ENCODE results near the gene NEURL1B. TPM values are rescaled to one million over a fixed set of nuclear protein-coding genes. Genes with fewer than 3 reads are reported as not detected.

Gene NEURL1B
- total RNA-seq, 1 donor from 2014 or later, result 0.05 TPM

DNA sequence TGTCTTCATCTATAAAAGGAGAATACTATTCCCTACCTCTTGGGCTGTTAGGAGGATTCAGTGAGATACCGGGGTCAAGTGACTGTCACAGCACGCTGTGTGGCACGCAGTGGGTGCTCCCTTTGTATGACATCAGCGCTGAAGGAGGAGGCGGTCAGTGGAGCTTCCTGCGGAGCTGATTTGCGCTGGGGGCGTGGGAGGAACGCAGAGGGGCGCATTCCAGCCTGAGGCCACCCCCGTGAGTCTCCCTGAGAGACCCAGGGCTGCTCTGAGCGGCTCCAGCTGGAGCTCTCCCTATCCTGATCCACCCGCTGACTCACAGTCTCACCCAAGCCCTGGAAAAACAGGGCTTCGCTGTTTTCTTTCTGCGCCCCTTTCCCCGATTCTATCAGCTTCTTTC is 24.3 kb upstream of the NEURL1B start:
- DNase-seq (ENCODE audit: low spot score), result no peak
- H3K9me3 Mint-ChIP-seq, result no peaks in the 10 kb centered on the region
- no peak overlapping the region for H3K4me3 Mint-ChIP-seq
- intact Hi-C loops (cut with micrococcal nuclease), result no loop called here
- H3K27ac Mint-ChIP-seq, result no peak overlapping the region
- no peaks in the 10 kb centered on the region for H3K36me3 Mint-ChIP-seq (ENCODE audit: low read depth)
- H3K27me3 Mint-ChIP-seq (ENCODE audit: insufficient read depth), result peaks cover 4% of the 10 kb centered on the region
- H3K4me1 Mint-ChIP-seq (ENCODE audit: low read depth), result no peaks in the 10 kb centered on the region

- no peak for DNase-seq (ENCODE audit: low spot score)
- Mint-ChIP-seq H3K27me3 (ENCODE audit: insufficient read depth) (no peaks in the 10 kb centered on the region), H3K4me3 (no peak overlapping the region), H3K36me3 (ENCODE audit: low read depth) (no peaks in the 10 kb centered on the region), H3K9me3 (no peaks in the 10 kb centered on the region), H3K27ac (no peak overlapping the region), H3K4me1 (ENCODE audit: low read depth) (no peaks in the 10 kb centered on the region)
- intact Hi-C loops (cut with micrococcal nuclease), result no loop called here
Measured at GRCh38 chr5:172617817-172618216, 23.2 kb upstream of the NEURL1B start.

DNA sequence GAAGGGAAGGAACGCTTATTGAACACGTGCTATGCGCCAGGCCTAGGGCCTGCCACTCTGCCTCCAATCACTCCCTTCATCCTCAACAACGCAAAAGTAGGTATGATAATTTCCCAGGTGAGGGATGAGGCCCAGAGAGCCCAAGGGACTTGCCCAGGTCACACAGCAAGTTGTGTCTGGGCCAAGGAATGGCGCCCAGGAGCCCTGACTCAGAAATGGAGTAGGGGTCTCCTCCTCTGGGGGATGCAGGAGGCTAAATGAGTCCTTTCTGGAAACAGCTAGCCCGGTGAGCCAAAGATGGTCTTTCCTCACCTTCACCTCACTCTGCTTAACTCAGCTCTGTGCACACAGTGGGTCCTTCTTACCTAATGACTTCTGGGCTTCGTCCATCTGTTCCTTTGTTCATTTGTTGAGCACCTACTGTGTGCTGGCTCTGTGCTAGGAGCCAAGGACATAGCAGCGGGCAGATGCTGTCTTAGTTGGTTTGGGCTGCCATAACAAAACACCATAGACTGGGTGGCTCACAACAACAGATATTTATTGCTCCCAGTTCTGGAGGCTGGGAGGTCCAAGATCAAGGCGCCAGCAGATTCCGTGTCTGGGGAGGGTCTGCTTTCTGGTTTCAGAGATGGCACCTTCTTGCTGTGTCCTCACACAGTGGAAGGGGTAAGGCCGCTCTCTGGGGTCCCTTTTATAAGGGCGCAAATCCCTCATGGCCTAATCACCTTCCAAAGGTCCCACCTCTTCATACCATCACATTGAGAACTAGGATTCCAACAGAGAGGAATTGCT is 22.3 kb upstream of the NEURL1B start:
- no peaks in the 10 kb centered on the region for H3K4me1 Mint-ChIP-seq (ENCODE audit: low read depth)
- no peak overlapping the region for H3K27ac Mint-ChIP-seq

DNA sequence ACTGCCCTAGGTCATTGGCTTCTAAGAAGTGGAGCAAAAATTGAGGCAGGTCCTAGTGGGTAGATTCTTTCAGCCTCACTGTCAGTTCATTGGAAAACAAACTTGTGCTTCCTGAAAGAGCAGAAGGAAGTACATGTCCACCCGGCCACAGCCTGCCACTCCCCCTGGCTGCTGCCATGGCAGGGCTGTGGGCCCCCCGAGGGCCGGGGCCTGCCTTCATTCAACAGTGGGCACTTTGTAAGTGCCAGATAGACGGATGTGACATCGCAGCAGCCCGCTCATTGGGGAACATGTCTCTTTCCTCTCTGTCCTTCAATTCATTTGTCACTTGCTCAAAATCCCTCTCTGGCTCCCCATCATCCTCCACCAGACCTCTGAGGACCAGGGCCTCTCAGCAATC is 20.6 kb upstream of the NEURL1B start:
- no peaks in the 10 kb centered on the region for H3K27me3 Mint-ChIP-seq (ENCODE audit: insufficient read depth)

More for the DNA sequence above, 22.3 kb upstream of the NEURL1B start:
- Mint-ChIP-seq H3K27me3 (ENCODE audit: insufficient read depth) (no peaks in the 10 kb centered on the region), H3K36me3 (ENCODE audit: low read depth) (no peaks in the 10 kb centered on the region), H3K9me3 (no peaks in the 10 kb centered on the region), H3K4me3 (no peak overlapping the region)
- intact Hi-C loops (cut with micrococcal nuclease), result no loop called here
- DNase-seq (ENCODE audit: low spot score), result no peak

GRCh38 chr5:172622091-172623046 is 18.7 kb upstream of the NEURL1B start:
- Mint-ChIP-seq H3K9me3 (no peaks in the 10 kb centered on the region), H3K27ac (no peak overlapping the region), H3K36me3 (ENCODE audit: low read depth) (no peaks in the 10 kb centered on the region), H3K4me3 (no peak overlapping the region), H3K27me3 (ENCODE audit: insufficient read depth) (peaks cover 4% of the 10 kb centered on the region), H3K4me1 (ENCODE audit: low read depth) (no peaks in the 10 kb centered on the region)
- DNase-seq (ENCODE audit: low spot score), result no peak
- intact Hi-C loops (cut with micrococcal nuclease), result no loop called here

More for the DNA sequence above, 20.6 kb upstream of the NEURL1B start:
- intact Hi-C loops (cut with micrococcal nuclease), result no loop called here
- no peak overlapping the region for H3K4me3 Mint-ChIP-seq
- H3K9me3 Mint-ChIP-seq, result no peaks in the 10 kb centered on the region
- H3K27ac Mint-ChIP-seq, result no peak overlapping the region
- H3K36me3 Mint-ChIP-seq (ENCODE audit: low read depth), result no peaks in the 10 kb centered on the region
- no peaks in the 10 kb centered on the region for H3K4me1 Mint-ChIP-seq (ENCODE audit: low read depth)
- no peak for DNase-seq (ENCODE audit: low spot score)

GRCh38 chr5:172623313-172623980 is 17.6 kb upstream of the NEURL1B start:
- Mint-ChIP-seq H3K36me3 (ENCODE audit: low read depth) (no peaks in the 10 kb centered on the region), H3K27ac (no peak overlapping the region), H3K4me1 (ENCODE audit: low read depth) (no peaks in the 10 kb centered on the region), H3K4me3 (no peak overlapping the region), H3K9me3 (no peaks in the 10 kb centered on the region), H3K27me3 (ENCODE audit: insufficient read depth) (peaks cover 4% of the 10 kb centered on the region)
- intact Hi-C loops (cut with micrococcal nuclease), result no loop called here
- DNase-seq (ENCODE audit: low spot score), result no peak

DNA sequence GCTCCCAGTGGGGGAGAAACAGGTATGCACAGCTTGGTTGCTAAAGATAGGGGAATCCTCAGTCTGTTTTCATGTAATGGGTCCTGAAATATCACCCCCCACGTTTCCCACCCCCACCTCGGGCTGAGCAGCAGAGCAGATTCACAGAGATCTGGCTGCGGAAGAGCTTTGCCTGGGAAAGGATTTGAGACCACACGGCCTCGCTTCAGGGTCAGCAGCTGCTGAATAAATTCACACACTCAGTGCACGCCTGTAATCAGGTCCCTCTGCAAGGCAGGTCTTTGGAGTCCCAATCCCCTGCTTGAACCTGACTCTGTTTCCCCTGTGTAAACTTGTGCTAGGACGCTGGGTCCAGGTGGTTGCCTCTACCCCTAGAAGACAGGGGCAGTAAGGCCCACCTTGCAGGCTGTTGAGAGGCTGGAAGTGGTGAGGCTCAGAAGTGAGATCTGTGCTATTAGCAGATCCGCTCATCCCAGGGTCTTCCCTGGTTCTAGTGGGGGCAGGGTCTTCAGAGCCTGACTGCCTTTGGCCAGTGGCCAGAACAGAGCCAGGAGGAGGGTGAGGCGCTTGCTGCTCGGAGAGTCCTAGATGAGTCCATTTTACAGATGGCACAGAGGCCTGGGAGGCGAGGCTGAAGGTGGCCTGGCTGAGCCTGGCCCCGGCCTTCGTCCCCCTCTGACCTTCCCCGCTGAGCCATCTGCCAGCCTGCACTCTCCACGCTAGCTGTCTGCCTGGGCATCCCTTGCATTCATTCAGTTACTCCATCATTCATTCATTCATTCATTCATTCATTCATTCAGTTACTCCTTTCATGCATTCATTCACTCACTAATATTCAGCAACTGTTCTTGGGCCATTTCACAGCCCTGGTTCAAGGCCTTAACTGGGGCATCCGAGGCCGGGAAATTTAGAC is 16.7 kb upstream of the NEURL1B start:
- Mint-ChIP-seq H3K4me1 (ENCODE audit: low read depth) (no peaks in the 10 kb centered on the region), H3K36me3 (ENCODE audit: low read depth) (no peaks in the 10 kb centered on the region), H3K27ac (no peak overlapping the region), H3K9me3 (no peaks in the 10 kb centered on the region), H3K4me3 (no peak overlapping the region), H3K27me3 (ENCODE audit: insufficient read depth) (peaks cover 4% of the 10 kb centered on the region)
- intact Hi-C loops (cut with micrococcal nuclease), result no loop called here
- DNase-seq (ENCODE audit: low spot score), result no peak

DNA sequence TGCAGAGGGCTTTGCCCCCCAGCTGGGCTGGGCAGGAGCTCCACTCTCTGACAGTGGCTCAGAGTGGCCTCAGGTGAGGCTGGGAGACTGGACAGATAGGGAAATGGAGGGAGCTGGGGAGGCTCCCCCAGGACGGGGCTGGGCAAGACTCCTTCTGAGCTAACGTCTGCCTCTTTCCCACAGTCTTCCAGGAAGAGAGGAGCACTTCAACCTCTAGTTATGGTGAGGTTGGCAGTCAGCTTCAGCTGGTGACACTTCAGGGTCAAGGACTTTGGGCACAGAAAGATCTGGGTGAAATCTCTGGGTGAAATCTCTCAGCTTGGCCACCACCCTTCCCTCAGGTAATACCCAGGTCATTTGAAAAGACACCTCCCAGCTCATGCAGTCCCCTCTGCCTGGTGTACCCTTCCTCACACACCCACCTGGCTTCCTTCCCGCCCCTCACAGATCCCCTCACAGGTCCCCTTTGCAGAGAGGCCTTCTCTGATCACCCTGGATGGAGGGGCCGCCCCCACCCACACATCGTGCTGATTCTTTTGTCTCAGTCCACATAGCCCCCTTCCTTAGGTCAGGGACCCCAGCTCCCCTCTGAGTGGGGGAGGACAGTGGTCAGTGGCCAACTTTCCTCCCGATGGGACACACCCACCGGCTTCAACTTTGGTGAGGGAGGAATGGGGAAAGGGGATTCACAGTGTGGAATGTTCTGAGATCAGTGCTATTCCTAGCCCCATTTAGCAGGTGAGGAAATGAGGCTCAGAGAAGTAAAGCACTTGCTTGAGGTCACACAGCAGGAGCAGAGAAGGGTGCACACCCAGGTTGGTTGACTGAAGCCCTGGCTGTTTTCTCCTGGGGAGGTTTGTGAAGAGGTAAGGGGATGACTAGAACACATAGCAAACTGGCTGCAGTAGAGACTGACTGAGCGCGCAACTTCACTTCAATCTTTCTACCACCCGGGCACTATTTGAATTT is 15.8 kb upstream of the NEURL1B start:
- intact Hi-C loops (cut with micrococcal nuclease), result no loop called here
- H3K27ac Mint-ChIP-seq, result no peak overlapping the region
- H3K4me1 Mint-ChIP-seq (ENCODE audit: low read depth), result no peaks in the 10 kb centered on the region
- H3K27me3 Mint-ChIP-seq (ENCODE audit: insufficient read depth), result peaks cover 6% of the 10 kb centered on the region
- no peaks in the 10 kb centered on the region for H3K9me3 Mint-ChIP-seq
- H3K4me3 Mint-ChIP-seq, result no peak overlapping the region
- no peaks in the 10 kb centered on the region for H3K36me3 Mint-ChIP-seq (ENCODE audit: low read depth)
- no peak for DNase-seq (ENCODE audit: low spot score)

GRCh38 chr5:172626031-172626581 is 15.0 kb upstream of the NEURL1B start:
- H3K27ac Mint-ChIP-seq, result no peak overlapping the region
- H3K4me3 Mint-ChIP-seq, result no peak overlapping the region
- no peaks in the 10 kb centered on the region for H3K4me1 Mint-ChIP-seq (ENCODE audit: low read depth)
- no peaks in the 10 kb centered on the region for H3K36me3 Mint-ChIP-seq (ENCODE audit: low read depth)
- H3K27me3 Mint-ChIP-seq (ENCODE audit: insufficient read depth), result peaks cover 7% of the 10 kb centered on the region
- intact Hi-C loops (cut with micrococcal nuclease), result no loop called here
- DNase-seq (ENCODE audit: low spot score), result no peak
- H3K9me3 Mint-ChIP-seq, result no peaks in the 10 kb centered on the region

DNA sequence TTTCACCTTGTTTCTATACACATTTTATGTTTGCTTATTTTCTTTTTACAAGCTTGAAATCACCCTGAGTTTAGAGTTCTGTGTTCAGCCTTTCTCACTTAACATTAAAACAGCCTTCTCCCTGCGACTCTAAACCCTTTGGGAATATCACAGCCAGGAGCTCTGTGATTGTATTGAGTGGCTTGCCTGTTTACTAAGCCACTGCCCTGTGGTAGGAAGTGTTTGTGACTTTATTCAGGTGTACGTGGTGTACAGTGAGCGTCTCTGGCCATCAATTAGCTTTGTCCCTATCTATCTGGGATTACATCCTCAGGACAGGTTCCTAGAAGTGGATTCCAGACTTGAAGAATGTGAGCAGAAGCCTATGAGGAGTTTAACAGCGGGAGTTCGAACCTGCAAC is 11.0 kb upstream of the NEURL1B start:
- Mint-ChIP-seq H3K4me1 (ENCODE audit: low read depth) (no peaks in the 10 kb centered on the region), H3K4me3 (no peak overlapping the region), H3K9me3 (no peaks in the 10 kb centered on the region), H3K36me3 (ENCODE audit: low read depth) (no peaks in the 10 kb centered on the region), H3K27me3 (ENCODE audit: insufficient read depth) (peaks cover 11% of the 10 kb centered on the region), H3K27ac (no peak overlapping the region)
- DNase-seq (ENCODE audit: low spot score), result no peak
- intact Hi-C loops (cut with micrococcal nuclease), result no loop called here

DNA sequence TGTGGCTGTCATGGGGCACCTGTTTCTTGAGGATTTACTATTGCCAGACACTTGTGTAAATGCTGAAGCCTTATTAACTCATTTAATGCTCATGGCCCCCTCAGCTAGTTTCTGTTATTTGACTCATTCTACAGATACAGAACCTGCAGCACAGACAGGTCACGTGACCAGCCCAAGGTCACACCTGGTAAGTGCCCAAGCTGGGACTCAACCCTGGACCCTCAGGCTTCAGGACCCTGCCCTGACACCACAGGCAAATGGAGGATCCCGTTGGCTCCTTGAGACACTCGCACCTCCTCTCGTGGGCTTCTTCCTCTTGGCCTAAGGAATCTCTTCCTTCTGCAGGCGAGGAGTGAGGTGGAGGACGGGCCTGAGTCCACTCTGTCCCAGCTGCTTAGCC is 10.6 kb upstream of the NEURL1B start:
- Mint-ChIP-seq H3K4me1 (ENCODE audit: low read depth) (no peaks in the 10 kb centered on the region), H3K4me3 (no peak overlapping the region), H3K36me3 (ENCODE audit: low read depth) (no peaks in the 10 kb centered on the region), H3K27ac (no peak overlapping the region), H3K27me3 (ENCODE audit: insufficient read depth) (peaks cover 11% of the 10 kb centered on the region), H3K9me3 (no peaks in the 10 kb centered on the region)
- intact Hi-C loops (cut with micrococcal nuclease), result no loop called here
- DNase-seq (ENCODE audit: low spot score), result no peak
